ENCODE results near the gene LRRC43. TPM values are rescaled to one million over a fixed set of nuclear protein-coding genes. Genes with fewer than 3 reads are reported as not detected.

LRRC43 gene
- total RNA-seq, 2 donors from 2014 or later = 0.71 to 1.8 TPM

GRCh38 chr12:122232691-122233090 lies 49.8 kb downstream of the LRRC43 start:
- no peak for DNase-seq (ENCODE audit: low spot score)
- no peaks in the 10 kb centered on the region for H3K9me3 ChIP-seq
- H3K4me3 ChIP-seq = no peak overlapping the region
- no peaks in the 10 kb centered on the region for H3K4me1 ChIP-seq
- no peaks in the 10 kb centered on the region for H3K27me3 ChIP-seq
- H3K36me3 ChIP-seq = peaks cover 61% of the 10 kb centered on the region
- no peak overlapping the region for H3K27ac ChIP-seq
- TF ChIP-seq CTCF (IDR thresholded peaks at IDR 0.05) = no peak

- no peaks in the 10 kb centered on the region for H3K9me3 ChIP-seq
- no peaks in the 10 kb centered on the region for H3K4me1 ChIP-seq
- H3K4me3 ChIP-seq = no peak overlapping the region
- no peak for TF ChIP-seq CTCF (IDR thresholded peaks at IDR 0.05)
- H3K36me3 ChIP-seq = peaks cover 71% of the 10 kb centered on the region
- H3K27me3 ChIP-seq = no peaks in the 10 kb centered on the region
- no peak for DNase-seq (ENCODE audit: low spot score)
- H3K27ac ChIP-seq = no peak overlapping the region
Measured at GRCh38 chr12:122235741-122236140, 52.8 kb downstream of the LRRC43 start.

GRCh38 chr12:122238861-122239260 lies 55.9 kb downstream of the LRRC43 start:
- H3K36me3 ChIP-seq = peaks cover 64% of the 10 kb centered on the region
- no peak for TF ChIP-seq CTCF (IDR thresholded peaks at IDR 0.05)
- no peak overlapping the region for H3K27ac ChIP-seq
- no peaks in the 10 kb centered on the region for H3K27me3 ChIP-seq
- no peaks in the 10 kb centered on the region for H3K4me1 ChIP-seq
- H3K4me3 ChIP-seq = no peak overlapping the region
- H3K9me3 ChIP-seq = no peaks in the 10 kb centered on the region
- no peak for DNase-seq (ENCODE audit: low spot score)

GRCh38 chr12:122243965-122244364 lies 61.0 kb downstream of the LRRC43 start:
- H3K4me1 ChIP-seq = no peaks in the 10 kb centered on the region
- peaks cover 50% of the 10 kb centered on the region for H3K36me3 ChIP-seq
- H3K4me3 ChIP-seq = no peak overlapping the region
- H3K27me3 ChIP-seq = no peaks in the 10 kb centered on the region
- H3K27ac ChIP-seq = no peak overlapping the region
- no peaks in the 10 kb centered on the region for H3K9me3 ChIP-seq
- no peak for TF ChIP-seq CTCF (IDR thresholded peaks at IDR 0.05)
- DNase-seq (ENCODE audit: low spot score) = no peak

- no peaks in the 10 kb centered on the region for H3K4me1 ChIP-seq
- no peak for TF ChIP-seq CTCF (IDR thresholded peaks at IDR 0.05)
- peaks cover 52% of the 10 kb centered on the region for H3K36me3 ChIP-seq
- no peaks in the 10 kb centered on the region for H3K27me3 ChIP-seq
- H3K4me3 ChIP-seq = no peak overlapping the region
- no peak overlapping the region for H3K27ac ChIP-seq
- no peak for DNase-seq (ENCODE audit: low spot score)
- H3K9me3 ChIP-seq = no peaks in the 10 kb centered on the region
Measured at GRCh38 chr12:122244565-122245371, 61.8 kb downstream of the LRRC43 start.

- no peaks in the 10 kb centered on the region for H3K9me3 ChIP-seq
- H3K4me1 ChIP-seq = no peaks in the 10 kb centered on the region
- no peak for DNase-seq (ENCODE audit: low spot score)
- no peaks in the 10 kb centered on the region for H3K27me3 ChIP-seq
- peaks cover 46% of the 10 kb centered on the region for H3K36me3 ChIP-seq
- no peak overlapping the region for H3K27ac ChIP-seq
- H3K4me3 ChIP-seq = no peak overlapping the region
- TF ChIP-seq CTCF (IDR thresholded peaks at IDR 0.05) = no peak
Measured at GRCh38 chr12:122245553-122245952, 62.6 kb downstream of the LRRC43 start.
